ENCODE measurements around the gene SLC29A4.
"Not testable (repeated sequence)": the region's sequence is repeated elsewhere in the genome, so short reads cannot be mapped to it uniquely, and the experiment has no call there.

The SLC29A4 gene

GRCh38 chr7:5275510-5275909 is 7.2 kb upstream of the SLC29A4 start:
- DNase-seq: not testable (repeated sequence)

DNA sequence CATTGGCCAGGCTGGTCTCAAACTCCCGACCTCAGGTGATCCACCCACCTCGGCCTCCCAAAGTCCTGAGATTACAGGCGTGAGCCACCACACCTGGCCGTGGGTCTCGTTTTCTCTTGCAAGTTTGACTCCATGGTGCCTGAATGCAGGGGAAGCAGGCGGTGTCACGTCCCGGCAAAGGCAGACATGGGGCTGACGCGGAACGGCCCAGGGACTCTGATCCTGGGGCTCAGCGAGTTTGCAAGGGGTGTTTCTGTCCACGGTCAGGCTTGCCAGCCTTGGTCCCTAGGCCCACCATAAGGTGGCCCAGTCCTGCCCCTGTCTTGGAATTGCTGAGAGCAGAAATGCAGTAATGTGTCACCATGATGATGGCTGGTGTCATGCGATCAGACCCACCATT is 6.6 kb upstream of the SLC29A4 start:
- not testable (repeated sequence) for DNase-seq

GRCh38 chr7:5276611-5277010 is 6.1 kb upstream of the SLC29A4 start:
- no peak for DNase-seq

- no peak for DNase-seq
Observed at GRCh38 chr7:5278766-5279165, 4.0 kb upstream of the SLC29A4 start.

DNA sequence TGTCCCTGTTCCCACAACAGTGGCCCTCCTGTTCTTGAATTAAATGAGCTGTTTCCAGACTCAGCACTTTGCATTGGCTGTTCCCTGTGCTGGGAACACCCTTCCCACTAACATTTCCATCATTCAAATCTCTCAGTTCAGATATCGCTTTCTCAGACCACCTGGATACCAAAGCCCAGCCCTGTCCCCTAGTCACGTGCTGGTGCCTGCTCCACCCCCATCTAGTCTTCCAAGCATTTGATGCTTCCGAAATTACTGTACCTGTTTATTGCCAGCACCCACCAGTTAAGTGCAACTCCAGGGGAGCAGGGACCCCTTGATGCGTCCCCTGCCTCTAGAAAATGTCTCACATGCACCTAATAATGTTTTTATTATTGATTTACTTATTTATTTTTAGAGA is 3.0 kb upstream of the SLC29A4 start:
- DNase-seq: no peak

DNA sequence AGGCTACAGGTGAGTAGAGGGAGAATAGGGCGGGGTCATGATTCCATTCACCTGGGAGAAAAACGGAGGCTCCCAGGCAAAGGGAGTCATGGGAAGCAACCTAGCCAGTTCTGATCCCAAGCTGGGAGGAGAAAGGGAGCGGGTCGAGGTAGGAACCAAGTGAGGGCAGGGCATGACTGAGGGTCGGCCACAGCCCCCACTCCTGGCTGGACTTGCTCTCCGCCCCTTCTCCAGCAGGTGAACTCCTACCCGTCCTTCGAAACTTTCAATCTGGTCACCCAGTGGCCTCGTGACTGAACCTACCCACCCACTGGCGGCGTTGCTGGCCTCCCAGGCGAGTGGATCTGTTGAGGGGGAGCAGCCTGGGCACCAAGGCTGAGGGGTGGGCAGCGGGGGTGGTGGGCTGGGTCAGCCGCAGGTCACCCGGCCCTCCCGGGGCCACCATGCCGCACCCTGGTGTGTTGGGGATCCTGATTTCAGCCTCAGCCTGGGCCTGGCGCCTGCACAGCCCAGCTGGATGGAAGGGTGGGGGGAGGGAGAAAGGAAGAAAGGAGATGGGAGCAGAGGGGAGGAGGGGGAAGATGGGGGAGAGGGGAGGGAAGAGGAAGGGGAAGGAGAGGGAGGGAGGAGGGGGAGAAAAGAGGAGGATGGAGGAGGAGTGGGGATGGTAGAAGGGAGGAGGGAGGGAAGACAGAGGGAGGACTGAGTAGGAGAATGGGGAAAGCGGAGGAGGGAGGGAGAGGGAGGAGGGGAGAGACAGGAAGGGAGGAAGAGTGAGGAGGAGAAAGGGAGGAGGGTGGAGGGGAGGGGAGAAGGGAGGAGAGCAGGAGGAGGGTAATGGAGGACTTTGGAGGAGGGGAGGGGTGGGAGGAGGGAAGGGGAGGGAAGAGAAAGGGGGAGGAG is 894 bp upstream of the SLC29A4 start:
- not testable (repeated sequence) for DNase-seq

- no peak for DNase-seq
Observed at GRCh38 chr7:5283421-5284303, 919 bp downstream of the SLC29A4 start.

- no peak for DNase-seq
Observed at GRCh38 chr7:5284304-5285281, 1.9 kb downstream of the SLC29A4 start.

- DNase-seq: no peak
Observed at GRCh38 chr7:5286933-5287332, 4.2 kb downstream of the SLC29A4 start.

DNA sequence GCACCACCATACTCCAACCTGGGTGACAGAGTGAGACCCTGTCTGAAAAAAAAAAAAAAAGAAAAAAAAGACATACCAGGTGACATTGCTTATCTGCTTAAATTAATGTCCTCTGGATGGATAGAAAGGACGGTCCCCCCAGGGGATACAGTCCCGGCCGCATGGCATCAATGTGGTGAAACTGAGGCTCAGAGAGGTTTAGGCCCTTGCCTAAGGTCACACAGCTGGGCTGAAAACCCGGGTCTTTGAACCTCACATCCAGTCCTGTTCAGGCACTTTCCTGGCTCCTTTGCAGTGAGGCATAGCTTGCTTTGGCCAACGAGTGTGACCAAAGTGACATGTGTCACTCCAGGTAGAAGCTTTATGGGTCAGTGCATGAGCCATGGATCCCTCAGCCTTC is 4.6 kb downstream of the SLC29A4 start:
- not testable (repeated sequence) for DNase-seq

DNA sequence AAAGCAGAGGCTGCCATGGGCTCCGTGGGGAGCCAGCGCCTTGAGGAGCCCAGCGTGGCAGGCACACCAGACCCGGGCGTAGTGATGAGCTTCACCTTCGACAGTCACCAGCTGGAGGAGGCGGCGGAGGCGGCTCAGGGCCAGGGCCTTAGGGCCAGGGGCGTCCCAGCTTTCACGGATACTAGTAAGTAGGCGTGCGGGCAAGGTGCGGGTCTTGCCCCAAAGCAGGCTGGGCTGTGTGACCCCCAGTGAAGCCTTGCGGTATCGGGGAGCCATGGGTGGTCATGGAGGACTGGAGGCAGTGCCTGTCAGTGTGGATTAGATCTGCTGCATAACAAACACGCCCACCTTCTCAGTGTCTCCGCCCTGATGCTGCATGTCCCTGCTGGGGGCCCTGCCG is 5.1 kb downstream of the SLC29A4 start:
- no peak for DNase-seq

- not testable (repeated sequence) for DNase-seq
Observed at GRCh38 chr7:5288560-5288959, 5.8 kb downstream of the SLC29A4 start.

- no peak for DNase-seq
Observed at GRCh38 chr7:5289355-5289754, 6.6 kb downstream of the SLC29A4 start.

- DNase-seq: no peak
Observed at GRCh38 chr7:5291301-5291700, 8.6 kb downstream of the SLC29A4 start.

DNA sequence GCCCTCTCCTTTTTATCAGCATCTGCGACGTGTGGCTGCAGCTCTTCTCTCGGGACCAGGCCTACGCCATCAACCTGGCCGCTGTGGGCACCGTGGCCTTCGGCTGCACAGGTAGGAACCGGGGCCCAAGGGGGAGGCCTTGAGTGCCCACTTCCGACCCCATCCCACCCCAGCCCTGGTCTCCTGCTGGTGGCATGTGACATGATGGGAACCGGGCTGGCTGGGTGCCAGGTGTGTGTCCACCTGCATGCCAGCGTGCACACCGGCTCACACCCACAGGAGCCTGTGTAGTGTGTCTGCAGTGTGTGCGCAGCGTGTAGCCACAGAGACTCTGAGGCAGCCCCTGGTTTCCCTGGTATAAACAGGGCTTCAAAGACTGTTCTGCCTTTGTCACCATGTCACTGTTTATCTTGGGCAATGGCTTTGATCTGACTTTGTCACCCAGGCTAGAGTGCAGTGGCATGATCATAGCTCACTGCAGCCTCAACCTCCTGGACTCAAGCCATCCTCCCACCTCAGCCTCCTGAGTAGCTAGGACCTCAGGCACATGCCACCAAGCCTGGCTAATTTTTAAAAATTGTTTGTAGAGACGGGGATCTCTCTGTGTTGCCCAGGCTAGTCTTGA is 9.1 kb downstream of the SLC29A4 start:
- not testable (repeated sequence) for DNase-seq

DNA sequence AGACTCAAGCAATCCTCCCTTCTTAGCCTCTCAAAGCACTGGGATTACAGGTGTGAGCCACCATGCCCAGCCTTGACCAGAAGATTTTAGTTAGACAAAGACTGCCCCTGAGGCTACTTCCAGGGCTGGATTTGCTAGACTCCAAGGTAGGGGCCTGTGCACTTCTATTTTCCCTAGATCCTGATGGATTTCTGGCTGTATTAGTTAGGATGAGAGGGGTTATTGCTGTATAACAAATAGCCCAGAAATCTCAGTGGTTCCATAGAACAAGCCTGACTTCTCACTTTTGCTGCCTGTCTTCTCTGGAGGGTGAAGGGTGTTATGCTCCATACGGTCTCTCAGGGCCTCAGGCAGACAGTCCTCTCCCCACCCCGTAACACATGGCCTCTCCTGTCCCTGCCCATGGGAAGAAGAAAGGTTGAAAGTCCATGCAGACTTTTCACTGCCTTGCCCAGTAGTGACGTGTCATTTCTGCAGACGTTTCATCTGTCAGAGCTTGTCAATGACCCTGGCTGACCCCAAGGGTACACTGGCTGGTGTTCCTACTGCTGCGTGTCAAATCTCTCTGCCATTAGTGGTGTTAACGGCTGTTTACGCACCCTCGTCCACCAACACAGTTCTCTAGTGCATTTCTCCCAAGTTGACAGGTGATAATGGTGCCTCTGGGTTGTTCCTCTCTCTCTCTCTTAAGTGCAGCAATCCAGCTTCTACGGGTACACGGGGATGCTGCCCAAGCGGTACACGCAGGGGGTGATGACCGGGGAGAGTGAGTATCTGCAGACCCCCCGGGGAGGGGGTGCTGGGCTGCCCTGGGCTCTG is 11.6 kb downstream of the SLC29A4 start:
- DNase-seq: no peak

GRCh38 chr7:5295039-5296014 is 12.6 kb downstream of the SLC29A4 start:
- DNase-seq: no peak

GRCh38 chr7:5296015-5296610 is 13.4 kb downstream of the SLC29A4 start:
- DNase-seq: peak; percentile 10

DNA sequence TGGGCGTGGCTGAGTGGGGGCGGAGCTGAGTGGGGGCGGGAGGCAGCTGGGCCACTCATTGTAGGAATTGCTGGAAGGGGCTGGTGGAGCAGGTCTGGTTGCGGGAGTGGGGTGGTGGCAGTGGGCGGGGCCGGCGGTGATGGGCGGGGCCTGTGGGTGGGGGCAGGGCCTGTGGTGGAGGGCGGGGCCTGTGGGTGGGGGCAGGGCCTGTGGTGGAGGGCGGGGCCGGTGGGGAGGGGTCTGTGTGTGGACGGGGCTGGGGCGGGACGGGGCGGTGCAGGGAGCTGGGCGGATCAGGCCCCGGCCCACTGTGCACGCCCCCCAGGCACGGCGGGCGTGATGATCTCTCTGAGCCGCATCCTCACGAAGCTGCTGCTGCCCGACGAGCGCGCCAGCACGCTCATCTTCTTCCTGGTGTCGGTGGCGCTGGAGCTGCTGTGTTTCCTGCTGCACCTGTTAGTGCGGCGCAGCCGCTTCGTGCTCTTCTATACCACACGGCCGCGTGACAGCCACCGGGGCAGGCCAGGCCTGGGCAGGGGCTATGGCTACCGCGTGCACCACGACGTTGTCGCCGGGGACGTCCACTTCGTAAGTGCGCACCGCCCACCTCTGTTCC is 14.0 kb downstream of the SLC29A4 start:
- DNase-seq: peak; percentile 63
